Spleen (tissue), 11 donors: ENCODE results near the gene GRIK4. TPM values are rescaled to one million over a fixed set of nuclear protein-coding genes. Genes with fewer than 3 reads are reported as not detected.

Experiments used
- DNase-seq: peaks from one replicate; pipeline ENCODE4 v3.0.0-alpha.2; 2020
- H3K27ac ChIP-seq, 8 donors: fragments of 200-600 bp; sonication (generic) in 7 of 8; 1 replicate in 4 of 8; 2 replicates in 4 of 8; pipeline versions ENCODE4 v1.5.0 to v1.8.0; 2016 to 2021; ENCODE audit warnings: inconsistent platforms in 4 of 8, mild to moderate bottlenecking in 4 of 8, moderate library complexity in 1 of 8
- H3K27me3 ChIP-seq, 7 donors: fragments of 200-600 bp; sonication (generic) in 6 of 7; replicated peaks in 1 of 7; 1 replicate in 4 of 7; 2 replicates in 3 of 7; pipeline versions ENCODE4 v1.5.0 to v1.8.0; 2016 to 2021; ENCODE audit warnings: inconsistent platforms in 3 of 7, mild to moderate bottlenecking in 1 of 7
- H3K36me3 ChIP-seq, 6 donors: fragments of 200-600 bp; sonication (generic) in 5 of 6; 1 replicate in 4 of 6; 2 replicates in 2 of 6; pipeline versions ENCODE4 v1.5.0 to v1.8.0; 2016 to 2021; ENCODE audit warnings: inconsistent platforms in 2 of 6
- H3K4me1 ChIP-seq, 6 donors: fragments of 200-600 bp; sonication (generic) in 5 of 6; 1 replicate in 3 of 6; 2 replicates in 3 of 6; pipeline versions ENCODE4 v1.5.0 to v1.8.0; 2016 to 2021; ENCODE audit warnings: inconsistent platforms in 3 of 6
- H3K4me3 ChIP-seq, 8 donors: fragments of 200-600 bp; sonication (generic) in 7 of 8; 1 replicate in 4 of 8; 2 replicates in 4 of 8; pipeline versions ENCODE4 v1.5.0 to v1.8.0; 2016 to 2021; ENCODE audit warnings: inconsistent platforms in 4 of 8, mild to moderate bottlenecking in 4 of 8, moderate library complexity in 2 of 8
- H3K9me3 ChIP-seq, 8 donors: fragments of 200-600 bp; sonication (generic) in 7 of 8; 1 replicate in 4 of 8; 2 replicates in 4 of 8; pipeline versions ENCODE4 v1.5.0 to v1.8.0; 2016 to 2021; ENCODE audit warnings: inconsistent platforms in 4 of 8
- POLR2A ChIP-seq, 3 donors: fragments of 450-650 bp; IDR thresholded peaks; one replicate each; pipeline ENCODE4 v1.5.1; 2017; ENCODE audit warnings: antibody characterized with exemption in 3 of 3, mild to moderate bottlenecking in 1 of 3
- POLR2AphosphoS5 ChIP-seq, 3 donors: sonication (generic); formaldehyde crosslinking; IDR thresholded peaks; one replicate each; pipeline ENCODE4 v1.5.1; 2017; ENCODE audit warnings: antibody characterized with exemption in 3 of 3
- WGBS, 5 donors: extraction: QIAGEN DNeasy Blood & Tissue Kit in 3 of 5; methylation state at CpG; one replicate each; pipeline versions ENCODE4 v1.1.5 to v1.1.7; 2013 to 2018; 5-methylcytosine and 5-hydroxymethylcytosine counted together
- intact Hi-C: fragments of 100-400 bp; cut with DNase I; formaldehyde crosslinking; loops from one replicate; pipeline ENCODE4 v1.15.0; 2023; ENCODE audit warnings: low total_unique reads
- polyA plus RNA-seq, 3 donors: library from polyadenylated mRNA; stranded (reverse); fragments of 200-250 nt; gene quantifications; one replicate each; pipeline ENCODE4 v1.2.1, GENCODE V29; 2013
- total RNA-seq, 7 donors: library from RNA; depleted of rRNA in 3 of 7; stranded (reverse); fragments of >200 nt in 3 of 7; fragmentation: NEBNext Ultra II Directional in 4 of 7; extraction: Animal tissue kit (Norgen Biotek cat#: 25700) in 4 of 7; gene quantifications; one replicate each; pipeline versions ENCODE4 v1.1.0 to v1.2.1, GENCODE V29; 2016 to 2021
- TF ChIP-seq, protein P1 (sequence below), 11 experiments: fragments of 200-600 bp in 7 of 11; fragments of 450-650 bp in 4 of 11; sonication (generic) in 4 of 11; IDR thresholded peaks in 8 of 11; conservative IDR thresholded peaks in 3 of 11; 1 replicate in 7 of 11; 2 replicates in 4 of 11; pipeline versions ENCODE4 v1.4.0 to v1.8.0; 2016 to 2021; ENCODE audit warnings: antibody characterized with exemption in 11 of 11, inconsistent platforms in 4 of 11, mild to moderate bottlenecking in 1 of 11
- donor health status: healthy with polysubstance abuse.
- donor health status: DM: no; HTN: no; CAD: no; lungs with moderate emphysema.
- donor health status: DM: no; HTN: no; CAD: no.
- donor health status: Bipolar disorder and iron deficiency.
- donor health status: healthy.
- donor health status: DM: no; HTN: no; CAD: no.
- donor health status: DM: yes; HTN: yes; CAD: no.

Gene GRIK4
- total and polyA plus RNA-seq, 10 donors: 0.04 to 2.4 (median 0.59) TPM

DNA sequence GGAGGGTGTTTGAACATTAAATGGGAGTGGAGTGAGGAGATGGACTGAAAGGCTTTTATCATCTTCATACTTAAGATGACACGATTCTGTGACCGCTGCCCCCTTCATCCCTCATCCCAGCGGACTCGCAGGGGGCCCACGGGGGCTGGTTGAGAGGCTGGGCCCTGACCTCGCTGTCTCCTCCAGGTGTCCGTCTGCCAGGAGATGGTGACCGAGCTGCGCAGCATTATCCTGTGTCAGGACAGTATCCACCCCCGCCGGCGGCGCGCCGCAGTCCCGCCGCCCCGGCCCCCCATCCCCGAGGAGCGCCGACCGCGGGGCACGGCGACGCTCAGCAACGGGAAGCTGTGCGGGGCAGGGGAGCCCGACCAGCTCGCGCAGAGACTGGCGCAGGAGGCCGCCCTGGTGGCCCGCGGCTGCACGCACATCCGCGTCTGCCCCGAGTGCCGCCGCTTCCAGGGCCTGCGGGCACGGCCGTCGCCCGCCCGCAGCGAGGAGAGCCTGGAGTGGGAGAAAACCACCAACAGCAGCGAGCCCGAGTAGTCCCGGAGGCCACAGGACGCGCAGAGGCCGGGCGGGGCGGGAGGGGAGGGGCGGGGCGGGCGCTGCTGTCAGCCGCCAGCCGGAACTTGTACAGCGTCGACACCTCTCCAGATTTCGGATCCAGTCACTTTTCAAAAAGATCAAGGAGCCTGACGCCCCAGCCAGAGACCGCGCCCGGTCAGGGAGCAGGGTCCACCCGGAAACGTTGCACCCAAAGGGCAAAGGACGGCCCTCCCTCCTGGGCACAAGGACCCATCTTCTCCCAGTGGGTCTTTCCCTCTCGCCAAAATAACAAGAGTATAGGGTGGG, 474.4 kb downstream of the GRIK4 start:
- 2 to 9% (median 5%) methylated on average over 24 to 72 of the region's 72 CpGs for WGBS, 5 donors
- Histone ChIP-seq H3K36me3 (no peaks in the 10 kb centered on the region), H3K4me3 (peak overlapping the region in 7 of 8 donors; percentile 21 to 73 (median 35)), H3K9me3 (no peaks in the 10 kb centered on the region), H3K27ac (no peak overlapping the region), H3K27me3 (peaks cover 0 to 53% (median 9%) of the 10 kb centered on the region in 7 donors), H3K4me1 (peaks cover 0 to 18% (median 11%) of the 10 kb centered on the region in 6 donors)
- intact Hi-C loops: no loop called here
- TF ChIP-seq, protein P1, sequence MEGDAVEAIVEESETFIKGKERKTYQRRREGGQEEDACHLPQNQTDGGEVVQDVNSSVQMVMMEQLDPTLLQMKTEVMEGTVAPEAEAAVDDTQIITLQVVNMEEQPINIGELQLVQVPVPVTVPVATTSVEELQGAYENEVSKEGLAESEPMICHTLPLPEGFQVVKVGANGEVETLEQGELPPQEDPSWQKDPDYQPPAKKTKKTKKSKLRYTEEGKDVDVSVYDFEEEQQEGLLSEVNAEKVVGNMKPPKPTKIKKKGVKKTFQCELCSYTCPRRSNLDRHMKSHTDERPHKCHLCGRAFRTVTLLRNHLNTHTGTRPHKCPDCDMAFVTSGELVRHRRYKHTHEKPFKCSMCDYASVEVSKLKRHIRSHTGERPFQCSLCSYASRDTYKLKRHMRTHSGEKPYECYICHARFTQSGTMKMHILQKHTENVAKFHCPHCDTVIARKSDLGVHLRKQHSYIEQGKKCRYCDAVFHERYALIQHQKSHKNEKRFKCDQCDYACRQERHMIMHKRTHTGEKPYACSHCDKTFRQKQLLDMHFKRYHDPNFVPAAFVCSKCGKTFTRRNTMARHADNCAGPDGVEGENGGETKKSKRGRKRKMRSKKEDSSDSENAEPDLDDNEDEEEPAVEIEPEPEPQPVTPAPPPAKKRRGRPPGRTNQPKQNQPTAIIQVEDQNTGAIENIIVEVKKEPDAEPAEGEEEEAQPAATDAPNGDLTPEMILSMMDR (IDR thresholded peaks at IDR 0.05 in 8 of 11, conservative IDR thresholded peaks at IDR 0.05 in 3 of 11): peak in 4 of 11 experiments; percentile 6 to 39 (median 24)
- TF ChIP-seq POLR2A (IDR thresholded peaks at IDR 0.05) (no peak), POLR2AphosphoS5 (IDR thresholded peaks at IDR 0.05) (peak in 2 of 3 donors; percentile 43 to 52)
- DNase-seq: peak; percentile 76

DNA sequence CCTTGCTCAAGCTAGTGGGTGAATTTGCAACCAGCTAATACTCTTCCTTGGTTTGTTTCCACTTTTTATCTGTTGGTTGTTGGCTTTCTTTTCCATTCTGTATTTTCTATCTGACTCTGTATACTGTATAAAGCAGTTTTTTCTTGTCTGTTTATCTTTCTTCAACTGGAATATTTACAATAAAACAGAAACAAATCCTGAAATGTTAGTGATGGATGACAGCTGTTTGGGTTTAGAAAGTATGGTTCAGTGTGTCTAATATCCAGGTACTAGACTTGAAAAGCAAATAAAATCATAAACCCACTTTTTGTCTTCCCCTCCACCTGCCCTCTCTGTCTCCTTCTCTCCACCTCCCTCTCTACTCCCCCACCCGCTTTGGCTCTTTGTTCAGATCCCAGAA, 477.1 kb downstream of the GRIK4 start:
- intact Hi-C loops: no loop called here

DNA sequence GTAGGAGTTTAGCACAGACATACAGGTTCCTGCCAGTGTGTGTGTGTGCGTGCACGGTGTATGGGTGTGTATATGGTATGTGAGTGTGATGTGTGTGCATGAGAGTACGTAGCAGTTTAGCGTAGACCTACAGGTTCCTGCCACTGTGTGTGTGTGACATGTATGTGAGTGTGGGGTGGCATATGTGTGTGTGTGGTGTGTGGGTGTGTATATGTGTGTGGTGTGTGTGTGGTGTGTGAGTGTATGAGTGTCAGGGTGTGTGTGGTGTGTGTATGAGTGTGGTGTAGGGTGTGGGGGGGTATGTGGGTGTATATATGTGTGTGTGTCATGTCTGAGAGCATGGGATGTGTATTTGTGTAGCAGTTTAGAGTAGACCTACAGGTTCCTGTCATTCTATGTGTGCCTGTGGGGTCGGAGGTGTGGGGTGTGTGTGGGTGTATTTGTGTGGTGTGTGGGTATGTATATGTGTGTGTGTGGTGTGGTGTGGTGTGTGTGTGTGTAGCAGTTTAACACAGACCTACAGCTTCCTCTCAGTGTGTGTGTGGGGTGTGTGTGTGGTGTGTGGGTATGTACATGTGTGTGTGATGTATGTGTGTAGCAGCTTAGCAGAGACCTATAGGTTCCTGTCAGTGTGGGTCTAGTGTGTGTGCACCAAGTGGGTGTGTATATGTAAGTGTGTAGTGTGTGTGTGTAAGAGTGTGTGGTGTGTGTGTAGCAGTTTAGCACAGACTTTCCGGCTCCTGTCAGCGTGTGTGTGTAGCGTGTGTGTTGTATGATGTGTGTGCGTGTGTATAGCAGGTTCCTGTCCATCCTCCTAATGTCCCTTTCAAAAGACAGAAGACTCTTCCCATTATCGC, 480.5 kb downstream of the GRIK4 start:
- H3K27me3 ChIP-seq: peaks cover 0 to 13% (median 0%) of the 10 kb centered on the region in 7 donors
- no peaks in the 10 kb centered on the region for H3K36me3 ChIP-seq
- no peak for DNase-seq
- no peak overlapping the region for H3K4me3 ChIP-seq
- intact Hi-C loops: no loop called here
- TF ChIP-seq POLR2A (IDR thresholded peaks at IDR 0.05) (no peak), POLR2AphosphoS5 (IDR thresholded peaks at IDR 0.05) (no peak)
- TF ChIP-seq, protein P1 (IDR thresholded peaks at IDR 0.05 in 8 of 11, conservative IDR thresholded peaks at IDR 0.05 in 3 of 11): no peak
- H3K27ac ChIP-seq: no peak overlapping the region
- 88 to 97% (median 94%) methylated on average over 10 of the region's 10 CpGs for WGBS, 5 donors
- H3K4me1 ChIP-seq: no peaks in the 10 kb centered on the region
- no peaks in the 10 kb centered on the region for H3K9me3 ChIP-seq

More for the DNA sequence above, 477.1 kb downstream of the GRIK4 start:
- TF ChIP-seq, protein P1 (IDR thresholded peaks at IDR 0.05 in 8 of 11, conservative IDR thresholded peaks at IDR 0.05 in 3 of 11): no peak
- TF ChIP-seq POLR2AphosphoS5 (IDR thresholded peaks at IDR 0.05) (no peak), POLR2A (IDR thresholded peaks at IDR 0.05) (no peak)
- Histone ChIP-seq H3K27ac (no peak overlapping the region), H3K4me3 (no peak overlapping the region), H3K9me3 (no peaks in the 10 kb centered on the region), H3K36me3 (no peaks in the 10 kb centered on the region), H3K4me1 (peaks cover 0 to 18% (median 11%) of the 10 kb centered on the region in 6 donors), H3K27me3 (peaks cover 0 to 36% (median 9%) of the 10 kb centered on the region in 7 donors)
- DNase-seq: no peak
- WGBS, 5 donors: 82 to 96% (median 90%) methylated on average over 1 of the region's 1 CpG
